GM13976 (cell line): Measurements from ENCODE around the gene ETS1.

Source experiments
- DNase-seq: peaks from one replicate; pipeline ENCODE4 v3.0.0; 2012; ENCODE audit warnings: low spot score
- in situ Hi-C: fragments of 300-500 bp; cut with MboI; formaldehyde crosslinking; loops from one replicate; pipeline ENCODE4 v1.12.0; 2022; ENCODE audit warnings: low sequenced_read_pairs, mixed read lengths, inconsistent platforms; ENCODE audit not compliant: unreplicated experiment
- TF ChIP-seq, protein P1 (sequence below): IDR thresholded peaks from 2 replicates; pipeline ENCODE4 v1.5.1; 2012; ENCODE audit warnings: borderline replicate concordance, mild to moderate bottlenecking; ENCODE audit not compliant: insufficient read depth; ENCODE audit errors: extremely low read depth, missing control alignments, control extremely low read depth

ETS1 gene, protein sequence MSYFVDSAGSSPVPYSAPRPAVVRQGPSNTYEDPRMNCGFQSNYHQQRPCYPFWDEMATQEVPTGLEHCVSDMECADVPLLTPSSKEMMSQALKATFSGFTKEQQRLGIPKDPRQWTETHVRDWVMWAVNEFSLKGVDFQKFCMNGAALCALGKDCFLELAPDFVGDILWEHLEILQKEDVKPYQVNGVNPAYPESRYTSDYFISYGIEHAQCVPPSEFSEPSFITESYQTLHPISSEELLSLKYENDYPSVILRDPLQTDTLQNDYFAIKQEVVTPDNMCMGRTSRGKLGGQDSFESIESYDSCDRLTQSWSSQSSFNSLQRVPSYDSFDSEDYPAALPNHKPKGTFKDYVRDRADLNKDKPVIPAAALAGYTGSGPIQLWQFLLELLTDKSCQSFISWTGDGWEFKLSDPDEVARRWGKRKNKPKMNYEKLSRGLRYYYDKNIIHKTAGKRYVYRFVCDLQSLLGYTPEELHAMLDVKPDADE

DNA sequence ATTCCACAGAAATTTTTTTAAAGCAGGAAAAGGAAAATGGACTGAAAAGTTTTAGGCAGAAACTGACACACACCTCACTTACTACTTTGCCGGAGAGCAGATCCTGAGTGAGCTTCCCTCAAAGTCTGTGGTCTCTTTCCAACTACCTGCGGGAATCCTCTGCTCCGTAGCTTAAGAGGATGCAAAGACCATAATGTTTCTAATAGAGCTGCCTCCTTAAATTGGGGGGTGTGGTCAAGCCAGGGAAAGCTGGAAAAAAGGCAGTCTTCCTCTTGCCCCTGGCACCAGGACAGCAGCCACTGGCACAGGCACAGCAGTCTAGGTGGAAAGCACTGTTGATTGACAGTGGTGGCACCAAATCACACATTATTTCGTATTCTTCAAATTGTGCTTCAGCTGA is at the start of gene ETS1:
Gene ETS1, minus strand, starts transcription at position 144 of the 400 bp plus-strand sequence. CDS start 14,428 bp downstream, outside the sequence.
- TF ChIP-seq, protein P1, sequence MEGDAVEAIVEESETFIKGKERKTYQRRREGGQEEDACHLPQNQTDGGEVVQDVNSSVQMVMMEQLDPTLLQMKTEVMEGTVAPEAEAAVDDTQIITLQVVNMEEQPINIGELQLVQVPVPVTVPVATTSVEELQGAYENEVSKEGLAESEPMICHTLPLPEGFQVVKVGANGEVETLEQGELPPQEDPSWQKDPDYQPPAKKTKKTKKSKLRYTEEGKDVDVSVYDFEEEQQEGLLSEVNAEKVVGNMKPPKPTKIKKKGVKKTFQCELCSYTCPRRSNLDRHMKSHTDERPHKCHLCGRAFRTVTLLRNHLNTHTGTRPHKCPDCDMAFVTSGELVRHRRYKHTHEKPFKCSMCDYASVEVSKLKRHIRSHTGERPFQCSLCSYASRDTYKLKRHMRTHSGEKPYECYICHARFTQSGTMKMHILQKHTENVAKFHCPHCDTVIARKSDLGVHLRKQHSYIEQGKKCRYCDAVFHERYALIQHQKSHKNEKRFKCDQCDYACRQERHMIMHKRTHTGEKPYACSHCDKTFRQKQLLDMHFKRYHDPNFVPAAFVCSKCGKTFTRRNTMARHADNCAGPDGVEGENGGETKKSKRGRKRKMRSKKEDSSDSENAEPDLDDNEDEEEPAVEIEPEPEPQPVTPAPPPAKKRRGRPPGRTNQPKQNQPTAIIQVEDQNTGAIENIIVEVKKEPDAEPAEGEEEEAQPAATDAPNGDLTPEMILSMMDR: no peak
- no peak for DNase-seq
- in situ Hi-C loops: no loop called here

DNA sequence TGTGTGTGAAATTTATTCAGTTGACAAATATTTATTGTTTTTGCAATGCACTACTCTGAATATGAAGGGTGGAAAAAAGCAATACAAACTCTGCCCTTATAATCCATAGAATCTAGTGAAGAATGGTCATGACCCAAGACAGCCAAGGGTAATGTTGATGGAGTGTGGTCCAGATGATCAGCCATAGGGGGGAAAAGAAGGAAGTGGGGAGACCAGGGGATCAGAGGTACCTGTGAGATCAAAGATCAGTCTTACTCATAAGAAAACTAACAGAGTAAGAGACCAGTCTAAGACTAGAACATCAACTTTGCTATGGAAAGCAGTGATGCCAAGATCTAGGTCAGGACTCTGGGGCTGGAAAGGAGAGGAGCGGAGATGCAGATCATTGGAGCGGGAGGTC is 47.0 kb upstream of the ETS1 start:
- in situ Hi-C loops: loop anchor here (5.0 to 25.0 kb wide), 3 partner anchors 220 to 597 kb away; no protein-coding TSS in a partner anchor
- DNase-seq: no peak
- TF ChIP-seq, protein P1: no peak

DNA sequence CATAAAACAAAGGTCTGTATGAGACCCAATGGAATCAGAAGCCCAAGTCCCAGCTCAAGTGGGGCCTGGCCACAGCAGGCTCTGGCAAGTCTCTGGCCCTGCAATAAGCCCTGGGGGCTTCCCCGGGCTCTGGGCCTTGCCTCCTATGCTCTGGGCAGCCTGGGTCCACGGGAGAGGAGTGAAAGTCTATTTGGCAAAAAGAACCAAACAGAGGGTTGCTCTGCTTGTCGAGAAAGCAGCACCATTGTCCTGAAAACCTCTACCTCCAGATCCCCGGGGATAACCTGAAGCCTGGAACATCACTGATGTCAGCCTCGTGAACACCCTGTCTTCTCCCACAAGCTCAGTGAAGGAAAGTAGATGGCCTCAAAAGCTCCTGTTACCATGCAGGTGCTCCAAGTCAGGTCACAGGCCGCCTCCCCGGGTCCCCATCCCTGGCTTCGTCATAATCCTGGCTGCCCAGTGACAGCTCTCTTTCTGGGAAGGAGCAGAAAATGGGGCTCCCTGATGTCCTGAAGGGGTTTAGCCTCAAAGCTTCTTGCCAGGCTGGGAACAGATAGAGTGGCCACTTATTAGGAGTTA is 46.1 kb upstream of the ETS1 start:
- no peak for DNase-seq
- TF ChIP-seq, protein P1: no peak
- in situ Hi-C loops: loop anchor here (5.0 to 25.0 kb wide), 3 partner anchors 221 to 596 kb away; no protein-coding TSS in a partner anchor

DNA sequence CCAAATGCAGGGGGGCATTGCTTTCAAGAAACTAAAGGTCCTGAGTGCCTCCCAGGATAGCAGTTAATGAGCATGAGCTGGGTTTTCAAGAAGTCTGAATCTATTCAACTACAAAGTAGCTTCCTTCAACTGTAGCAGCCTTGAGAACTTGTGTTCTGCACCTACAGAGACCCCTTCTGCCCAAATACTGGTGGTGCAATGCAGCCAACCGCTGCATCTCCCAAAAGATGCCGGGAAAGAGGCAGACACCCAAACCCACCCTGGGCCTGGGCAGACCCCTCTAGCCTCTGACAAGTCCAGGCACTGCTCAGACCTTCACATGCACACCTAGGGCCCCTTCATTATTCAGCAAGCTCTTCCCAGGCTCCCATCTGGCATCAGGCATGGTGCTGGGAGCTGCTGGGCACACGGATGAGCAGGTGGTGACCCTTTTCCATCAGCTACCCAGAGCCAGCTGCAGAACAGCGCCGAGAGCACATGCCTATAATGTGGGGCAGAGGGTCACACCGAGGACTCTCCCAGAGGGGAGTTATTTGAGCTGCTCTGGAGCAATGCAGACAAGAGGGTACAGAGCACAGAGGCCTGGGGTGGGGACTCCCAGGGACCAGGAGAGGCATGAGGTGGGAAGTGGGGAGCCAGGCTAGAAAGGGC is 44.9 kb upstream of the ETS1 start:
- in situ Hi-C loops: loop anchor here (5.0 to 25.0 kb wide), 3 partner anchors 223 to 595 kb away; no protein-coding TSS in a partner anchor

DNA sequence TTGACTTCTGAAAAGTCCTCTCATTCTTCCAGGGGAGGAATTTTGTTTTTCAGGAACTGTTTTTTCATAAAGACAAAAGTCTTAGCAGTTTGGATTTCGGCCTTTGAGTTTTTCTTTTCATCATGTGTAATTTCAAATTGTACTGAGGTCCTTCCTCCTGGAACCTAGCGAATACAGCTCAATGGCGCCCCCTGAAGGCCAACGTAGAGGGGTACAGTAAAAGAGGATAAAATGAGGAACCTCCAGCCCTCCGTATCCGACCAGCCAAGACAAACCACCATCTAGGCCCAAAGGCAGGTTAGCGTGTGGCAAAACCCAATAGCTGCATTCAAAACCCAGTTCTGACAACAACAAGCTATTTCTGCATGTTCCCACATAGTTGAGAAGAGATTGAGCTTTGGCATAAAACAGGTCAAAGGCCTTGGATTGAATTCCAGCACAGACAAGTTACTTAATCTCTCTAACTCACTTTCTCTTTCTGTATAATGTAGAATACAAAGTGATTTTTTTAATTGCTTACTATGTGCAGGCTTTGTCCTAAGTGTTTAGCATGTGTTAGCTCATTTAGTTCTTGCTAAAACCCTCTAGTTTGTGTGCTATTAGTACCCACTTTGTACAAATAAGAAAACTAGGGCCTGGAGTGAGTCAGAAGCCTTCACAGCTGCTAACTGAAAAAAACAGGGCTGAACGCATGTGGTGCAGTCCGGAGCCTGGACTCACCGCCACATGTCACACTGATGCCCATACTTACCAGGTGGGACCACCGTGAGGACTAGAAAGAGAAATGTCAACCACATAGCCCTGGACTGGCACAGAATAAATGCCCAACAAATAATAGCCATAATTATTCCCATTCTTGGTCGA is 43.2 kb upstream of the ETS1 start:
- DNase-seq: peak; percentile 77
- TF ChIP-seq, protein P1: peak; percentile 88
- in situ Hi-C loops: loop anchor here (5.0 to 25.0 kb wide), 3 partner anchors 224 to 593 kb away; no protein-coding TSS in a partner anchor

More for the DNA sequence above, 44.9 kb upstream of the ETS1 start:
- DNase-seq: peak; percentile 60
- TF ChIP-seq, protein P1: peak; percentile 44
